Astrocyte of the hippocampus (primary cell): ENCODE measurements around the gene CLP1.
"Not testable (repeated sequence)": the region's sequence is repeated elsewhere in the genome, so short reads cannot be mapped to it uniquely, and the experiment has no call there.

ENCODE experiments used
- DNase-seq: peaks from one replicate; pipeline ENCODE4 v3.0.0; 2011; ENCODE audit warnings: low read depth, low spot score

CLP1 gene

DNA sequence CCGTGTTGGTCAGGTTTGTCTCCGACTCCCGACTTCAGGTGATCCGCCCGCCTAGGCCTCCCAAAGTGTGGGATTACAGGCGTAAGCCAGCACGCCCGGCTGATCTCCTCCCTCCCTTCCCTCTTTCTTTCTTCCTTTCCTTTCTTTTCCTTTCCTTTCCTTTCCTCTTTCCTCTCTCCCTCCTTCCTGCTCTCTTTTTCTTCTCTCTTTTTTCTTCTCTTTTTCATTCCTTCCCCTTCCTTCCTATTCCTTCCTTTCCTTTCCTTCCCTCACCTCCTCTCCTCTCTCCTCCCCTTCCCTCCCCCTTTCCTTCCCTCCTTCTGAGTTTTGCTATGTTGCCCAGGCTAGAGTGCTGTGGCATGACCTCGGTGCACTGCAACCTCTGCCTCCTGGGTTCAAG, 6.4 kb downstream of the CLP1 start:
- DNase-seq: no peak

DNA sequence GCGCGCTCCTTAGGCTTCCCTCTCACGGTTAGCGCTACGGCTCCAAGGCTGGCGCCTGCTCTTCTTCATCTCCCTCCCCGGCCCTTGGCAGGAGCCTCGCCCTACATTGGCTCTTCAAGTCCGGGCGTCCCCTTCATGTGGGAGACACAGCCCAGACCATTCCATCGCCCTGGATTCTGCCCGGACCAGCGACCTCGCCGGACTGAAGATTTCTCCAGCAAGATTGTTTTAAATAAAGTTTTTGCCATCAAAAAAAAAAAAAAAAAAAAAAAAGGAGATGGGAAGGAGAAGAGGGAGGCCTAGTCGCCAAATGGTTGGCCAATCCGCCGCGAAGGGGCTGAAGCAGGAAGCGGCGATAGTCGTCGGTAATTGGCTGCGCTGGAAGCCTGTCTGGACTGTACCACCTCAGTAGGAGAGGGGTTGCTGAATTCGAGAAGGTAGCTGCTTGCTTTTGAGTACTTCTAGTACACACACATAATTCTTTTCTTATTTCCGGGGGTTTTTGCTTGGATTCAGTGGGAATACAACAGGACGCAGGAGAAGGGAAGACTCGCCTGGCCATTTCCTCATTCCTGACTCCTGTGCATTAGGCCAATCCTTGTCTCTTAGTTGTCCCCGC, 9.7 kb downstream of the CLP1 start:
- DNase-seq: peak; percentile 98

DNA sequence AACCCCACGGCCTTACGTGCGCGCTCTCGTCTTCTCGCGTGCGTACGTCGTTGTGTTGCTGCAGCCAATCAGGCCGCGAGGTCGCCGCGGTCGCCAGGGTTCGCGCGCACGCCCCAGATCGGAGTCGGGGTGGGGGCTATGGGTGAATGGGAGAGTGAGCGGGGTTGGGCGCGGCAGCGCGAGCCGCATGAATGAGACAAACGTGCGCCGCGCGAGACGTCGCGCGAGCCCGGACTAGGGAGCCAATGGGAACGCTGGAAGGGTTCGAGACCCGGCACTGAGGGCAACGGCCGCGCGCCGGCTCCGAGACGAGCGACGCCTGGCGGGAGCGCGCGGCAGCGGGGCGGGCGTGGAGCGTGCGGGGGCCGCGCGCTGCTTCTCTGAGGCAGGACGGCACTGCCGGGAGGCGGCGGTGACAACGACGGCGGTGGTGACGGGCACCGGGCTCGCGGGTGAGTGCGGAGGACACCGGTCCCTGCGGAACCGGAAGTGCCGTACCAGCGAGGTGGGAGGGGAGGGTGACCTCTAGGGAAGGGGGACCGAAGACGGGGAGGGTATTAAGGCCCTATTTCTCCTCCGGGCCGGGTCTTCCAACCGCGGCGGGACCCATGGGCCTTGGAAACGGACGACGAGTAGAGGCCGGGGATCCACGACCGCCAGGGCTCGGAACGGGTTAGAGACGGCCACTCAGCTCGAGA, 10.3 kb downstream of the CLP1 start, which contains the start of gene ZDHHC5:
Gene ZDHHC5 (plus strand): TSS at position 379 of the 698 bp plus-strand sequence. CDS start 4,977 bp downstream, outside the sequence.
- peak; percentile 100 for DNase-seq

DNA sequence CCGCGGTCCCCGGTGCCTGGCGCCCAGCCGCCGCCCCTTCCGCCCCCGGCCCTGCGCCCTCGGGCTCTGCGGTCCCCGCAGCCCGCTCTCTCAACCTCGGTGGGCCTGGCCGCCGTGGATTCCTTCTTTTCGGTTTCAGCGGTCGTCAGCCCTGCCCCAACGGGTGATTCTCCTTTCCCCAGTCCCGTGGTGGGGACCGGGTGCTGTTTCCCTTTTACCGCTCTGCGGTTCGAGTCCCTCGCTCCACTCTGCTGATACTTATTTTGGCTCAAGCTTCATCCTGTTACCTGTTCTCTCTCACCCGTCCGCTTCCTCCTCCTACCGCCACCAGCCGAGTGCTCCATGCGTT, 10.8 kb downstream of the CLP1 start:
- no peak for DNase-seq

DNA sequence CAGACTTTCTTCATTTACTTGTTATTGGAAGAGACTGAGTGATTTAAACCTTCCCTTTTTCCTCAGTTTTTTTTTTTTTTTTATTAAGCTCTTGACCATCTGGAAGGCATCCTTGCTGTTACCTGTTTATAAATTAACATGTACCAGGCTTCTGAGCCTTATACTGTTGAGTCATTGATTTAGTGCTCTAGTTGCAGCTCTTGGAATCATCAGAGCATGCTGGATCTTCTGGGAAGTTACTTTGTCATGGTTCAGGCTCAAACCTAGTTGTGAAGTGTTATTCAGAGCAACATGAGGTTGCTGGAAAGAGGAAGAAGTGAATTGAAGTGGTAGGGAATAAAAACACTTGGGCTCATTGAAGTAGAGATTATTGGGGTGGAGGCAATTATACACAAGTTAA, 16.7 kb downstream of the CLP1 start:
- no peak for DNase-seq

DNA sequence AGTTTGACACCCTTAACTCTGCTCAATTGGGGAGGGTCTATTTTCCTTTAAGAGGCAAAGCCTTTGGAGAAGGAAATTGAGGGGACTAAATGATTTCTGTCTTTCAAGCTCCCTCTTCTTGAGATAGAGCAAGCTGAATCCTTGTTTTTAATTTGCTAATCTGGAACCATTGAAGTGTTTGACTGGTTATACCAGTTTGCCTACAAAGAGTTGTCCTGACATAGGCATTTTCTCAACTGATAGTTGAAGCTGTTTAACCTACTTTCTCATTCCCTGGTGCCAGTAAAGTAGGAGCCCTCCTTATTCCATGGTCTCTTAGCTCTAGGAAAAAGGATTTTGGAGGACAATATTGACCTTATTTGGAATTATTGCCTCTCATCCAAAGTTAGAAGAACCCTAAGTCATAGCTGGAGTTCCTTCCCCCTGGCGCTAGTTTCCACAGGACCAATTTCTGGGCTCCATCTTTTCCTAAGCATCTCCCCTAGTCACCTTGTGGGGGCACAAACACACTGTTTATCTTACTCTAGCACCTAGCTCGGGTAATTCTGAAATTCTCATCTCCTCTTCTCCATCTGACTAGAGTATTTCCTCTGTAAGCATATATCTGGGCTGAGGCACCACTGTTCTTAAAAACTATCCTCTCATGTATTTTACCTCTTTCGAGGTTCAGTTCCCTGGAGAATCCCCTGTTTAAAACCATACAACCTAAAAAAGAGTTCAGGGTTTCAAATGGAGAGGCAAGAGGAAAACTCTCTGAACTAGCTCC, 17.8 kb downstream of the CLP1 start:
- no peak for DNase-seq

DNA sequence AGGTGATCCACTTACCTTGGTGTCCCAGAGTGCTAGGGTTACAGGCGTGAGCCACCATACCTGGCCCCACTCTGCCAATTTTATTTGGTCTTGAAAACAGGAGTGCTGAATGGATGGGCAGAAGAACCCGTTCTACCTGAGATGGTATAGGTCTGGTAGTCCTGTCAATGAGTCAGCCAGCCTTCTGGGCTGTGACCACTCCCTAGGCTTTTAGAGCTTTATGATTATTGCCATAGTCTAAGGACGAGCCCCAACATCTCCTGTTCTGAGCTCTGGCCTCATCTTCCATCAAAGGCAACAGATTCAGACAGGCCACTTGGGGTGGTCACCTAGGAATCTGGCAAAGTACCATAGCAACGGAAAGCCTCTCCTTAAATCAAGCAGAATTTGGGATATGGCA, 21.8 kb downstream of the CLP1 start:
- DNase-seq: no peak

DNA sequence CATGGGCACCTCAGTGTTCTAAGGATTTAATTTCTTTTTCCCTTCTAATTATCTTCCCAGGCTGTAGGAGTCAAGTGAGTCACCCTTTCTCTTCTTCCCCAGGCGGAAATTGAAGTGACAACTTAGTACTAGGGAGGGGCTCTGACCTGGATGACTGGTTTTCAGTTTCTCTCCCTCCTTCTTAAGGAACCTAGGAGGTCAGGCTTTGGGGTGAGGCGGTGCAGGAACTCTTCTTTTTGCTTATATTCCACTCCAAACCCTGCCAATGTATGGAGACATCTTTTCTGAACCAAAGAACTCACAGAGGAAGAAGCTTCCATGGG, 23.0 kb downstream of the CLP1 start:
- peak; percentile 38 for DNase-seq

DNA sequence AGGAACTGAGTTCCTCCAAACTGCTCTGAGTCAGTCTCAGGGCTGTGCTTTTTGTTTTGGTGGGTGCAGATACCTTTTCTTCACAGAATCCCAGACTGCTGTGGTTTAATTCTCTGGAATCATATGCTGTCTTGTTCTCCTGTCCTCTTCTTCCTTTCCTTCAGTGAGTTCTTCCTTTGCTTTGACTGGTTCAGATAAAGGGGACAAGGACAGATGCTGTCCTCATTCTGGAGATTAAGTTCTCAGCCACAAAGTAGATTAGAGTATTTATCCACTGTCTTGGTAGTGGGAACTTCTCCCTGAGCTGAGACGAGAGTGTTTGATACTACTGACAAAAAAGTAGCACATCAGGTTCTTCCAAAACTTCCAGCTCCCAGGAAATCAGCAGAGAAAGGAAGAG, 23.6 kb downstream of the CLP1 start:
- no peak for DNase-seq

DNA sequence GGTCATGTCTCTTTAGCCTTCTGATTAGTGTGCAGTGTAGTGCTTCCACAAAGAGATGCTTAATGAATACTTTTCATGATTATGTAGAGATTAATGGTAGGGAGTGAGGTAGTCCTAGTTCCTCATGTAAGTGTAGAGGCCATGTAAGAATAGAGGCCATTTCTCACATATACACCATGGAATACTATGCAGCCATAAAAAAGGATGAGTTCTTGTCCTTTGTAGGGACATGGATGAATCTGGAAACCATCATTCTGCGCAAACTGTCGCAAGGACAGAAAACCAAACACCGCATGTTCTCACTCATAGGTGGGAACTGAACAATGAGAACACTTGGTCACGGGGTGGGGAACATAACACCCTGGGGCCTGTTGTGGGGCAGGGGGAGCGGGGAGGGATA, 32.9 kb downstream of the CLP1 start:
- DNase-seq: not testable (repeated sequence)

DNA sequence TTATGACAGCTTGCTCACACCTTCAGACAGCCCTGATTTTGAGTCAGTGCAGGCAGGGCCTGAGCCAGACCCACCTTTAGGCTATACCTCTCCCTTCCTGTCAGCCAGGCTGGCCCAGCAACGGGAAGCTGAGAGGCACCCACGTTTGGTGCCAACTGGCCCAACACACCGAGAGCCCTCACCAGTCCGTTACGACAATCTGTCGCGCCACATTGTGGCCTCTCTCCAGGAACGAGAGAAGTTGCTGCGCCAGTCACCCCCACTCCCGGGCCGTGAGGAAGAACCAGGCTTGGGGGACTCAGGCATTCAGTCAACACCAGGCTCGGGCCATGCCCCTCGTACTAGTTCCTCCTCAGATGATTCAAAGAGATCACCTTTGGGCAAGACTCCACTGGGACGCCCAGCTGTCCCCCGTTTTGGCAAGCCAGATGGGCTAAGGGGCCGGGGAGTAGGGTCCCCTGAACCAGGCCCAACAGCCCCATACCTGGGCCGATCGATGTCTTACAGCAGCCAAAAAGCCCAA, 41.3 kb downstream of the CLP1 start:
- no peak for DNase-seq

DNA sequence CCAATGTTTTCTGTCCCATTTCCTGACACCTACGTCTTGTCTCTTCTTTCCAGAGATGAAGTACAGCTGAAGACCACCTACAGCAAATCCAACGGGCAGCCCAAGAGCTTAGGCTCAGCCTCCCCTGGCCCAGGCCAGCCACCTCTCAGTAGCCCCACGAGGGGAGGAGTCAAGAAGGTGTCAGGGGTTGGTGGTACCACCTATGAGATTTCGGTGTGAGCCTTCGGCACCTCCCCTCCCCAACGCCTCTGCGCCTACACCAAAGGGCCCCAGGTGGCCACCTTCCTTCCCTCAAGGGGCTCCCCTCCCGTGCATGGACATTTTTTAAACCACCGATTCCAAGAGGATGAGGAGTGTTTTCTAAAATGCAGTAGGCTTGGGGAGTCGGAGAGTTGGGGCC, 42.3 kb downstream of the CLP1 start:
- no peak for DNase-seq

DNA sequence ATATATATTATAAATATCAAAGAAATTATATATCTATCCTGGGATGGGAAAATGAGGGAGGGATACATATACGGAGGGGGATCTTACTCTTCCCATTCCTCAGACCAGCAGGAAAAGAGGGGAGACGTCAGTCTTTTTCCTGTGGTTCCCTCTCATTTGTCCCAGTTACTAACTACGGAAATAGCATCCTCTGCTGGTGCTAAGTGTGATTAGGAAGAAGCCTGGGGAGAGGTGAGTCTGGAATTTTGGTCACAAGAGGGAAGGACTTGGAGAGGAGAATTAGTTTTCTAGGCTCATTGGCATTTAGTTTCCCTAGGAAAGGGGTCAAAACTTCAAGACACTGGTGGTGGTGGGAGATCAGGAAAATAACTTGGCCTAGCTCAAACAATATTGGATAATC, 42.9 kb downstream of the CLP1 start:
- no peak for DNase-seq

DNA sequence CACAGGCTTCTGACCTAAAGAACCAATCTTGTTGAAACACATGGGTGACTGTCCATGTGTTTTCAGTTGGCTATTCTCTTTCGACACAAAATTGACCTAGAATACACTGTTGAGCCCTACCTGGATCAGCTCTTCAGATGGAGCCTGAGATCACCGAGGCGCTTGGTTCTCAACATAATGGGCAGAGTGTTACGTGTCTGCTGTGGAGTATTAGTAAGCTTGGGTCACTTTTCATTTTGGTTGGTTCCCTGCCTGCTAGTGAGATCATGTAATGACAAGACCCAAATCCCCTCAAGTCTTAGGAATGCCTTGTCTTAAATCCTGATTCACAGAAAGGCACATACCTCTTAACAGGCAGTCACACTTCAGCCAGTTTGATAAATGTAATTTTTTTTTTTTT, 45.8 kb downstream of the CLP1 start:
- DNase-seq: peak; percentile 14

DNA sequence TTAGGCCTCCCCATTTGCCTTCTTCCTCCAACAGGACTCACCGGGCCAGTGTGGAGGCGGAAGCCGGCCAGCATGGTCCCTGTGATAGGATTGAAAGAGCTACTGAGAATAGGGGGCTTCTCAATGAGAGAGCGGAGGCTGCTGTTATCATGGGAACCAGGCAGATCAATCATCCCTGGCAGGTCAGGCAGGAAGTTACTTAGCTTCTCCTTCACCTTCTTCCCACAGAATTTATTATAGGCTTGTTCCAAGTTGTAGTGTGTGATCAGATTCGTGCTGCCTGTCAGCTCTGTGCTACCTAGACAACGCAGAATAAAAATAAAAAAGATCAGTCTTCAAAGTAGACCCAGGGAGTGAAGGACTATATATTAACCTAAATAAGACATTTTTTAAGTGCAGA, 47.4 kb downstream of the CLP1 start:
- DNase-seq: no peak

DNA sequence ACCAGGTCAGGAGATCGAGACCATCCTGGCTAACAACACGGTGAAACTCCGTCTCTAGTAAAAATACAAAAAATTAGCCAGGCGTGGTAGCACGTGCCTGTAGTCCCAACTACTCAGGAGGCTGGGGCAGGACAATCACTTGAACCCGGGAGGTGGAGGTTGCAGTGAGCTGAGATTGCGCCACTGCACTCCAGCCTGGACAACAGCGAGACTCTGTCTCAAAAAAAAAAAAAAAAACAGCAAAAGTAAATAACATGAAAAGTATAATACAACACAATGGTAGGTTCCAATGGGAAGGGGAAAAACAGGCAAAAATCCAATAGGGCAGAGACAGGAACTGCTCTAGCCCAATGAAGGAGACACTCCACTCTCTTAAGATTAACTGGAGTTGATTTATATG, 47.9 kb downstream of the CLP1 start:
- not testable (repeated sequence) for DNase-seq

DNA sequence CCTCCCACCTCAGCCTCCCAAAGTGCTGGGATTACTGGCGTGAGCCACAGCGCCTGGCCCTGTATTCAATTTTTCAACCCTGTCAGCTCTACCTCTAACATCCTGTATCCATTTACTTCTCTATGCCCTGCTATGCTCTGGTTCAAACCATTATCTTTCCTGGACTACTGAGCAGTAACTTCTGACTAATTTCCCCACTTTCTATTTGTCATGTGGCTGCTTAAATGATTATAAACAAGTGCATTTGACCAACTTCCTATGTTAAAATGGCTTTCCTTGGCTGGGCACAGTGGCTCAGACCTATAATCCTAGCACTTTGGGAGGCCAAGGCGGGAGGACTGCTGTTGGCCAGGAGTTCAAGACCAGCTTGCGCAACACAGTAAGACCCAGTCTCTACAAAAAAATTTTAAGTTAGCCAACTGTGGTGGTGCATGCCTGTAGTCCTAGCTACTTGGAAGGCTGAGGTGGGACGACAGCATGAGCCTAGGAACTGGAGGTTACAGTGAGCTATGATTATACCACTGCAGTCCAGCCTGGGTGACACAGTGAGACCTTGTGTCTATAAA, 52.3 kb downstream of the CLP1 start:
- DNase-seq: no peak
